Measurements from ENCODE around the gene DVL3.

GRCh38 chr3:184177331-184177731 is 22.2 kb downstream of the DVL3 start:
- TF ChIP-seq, protein P1, sequence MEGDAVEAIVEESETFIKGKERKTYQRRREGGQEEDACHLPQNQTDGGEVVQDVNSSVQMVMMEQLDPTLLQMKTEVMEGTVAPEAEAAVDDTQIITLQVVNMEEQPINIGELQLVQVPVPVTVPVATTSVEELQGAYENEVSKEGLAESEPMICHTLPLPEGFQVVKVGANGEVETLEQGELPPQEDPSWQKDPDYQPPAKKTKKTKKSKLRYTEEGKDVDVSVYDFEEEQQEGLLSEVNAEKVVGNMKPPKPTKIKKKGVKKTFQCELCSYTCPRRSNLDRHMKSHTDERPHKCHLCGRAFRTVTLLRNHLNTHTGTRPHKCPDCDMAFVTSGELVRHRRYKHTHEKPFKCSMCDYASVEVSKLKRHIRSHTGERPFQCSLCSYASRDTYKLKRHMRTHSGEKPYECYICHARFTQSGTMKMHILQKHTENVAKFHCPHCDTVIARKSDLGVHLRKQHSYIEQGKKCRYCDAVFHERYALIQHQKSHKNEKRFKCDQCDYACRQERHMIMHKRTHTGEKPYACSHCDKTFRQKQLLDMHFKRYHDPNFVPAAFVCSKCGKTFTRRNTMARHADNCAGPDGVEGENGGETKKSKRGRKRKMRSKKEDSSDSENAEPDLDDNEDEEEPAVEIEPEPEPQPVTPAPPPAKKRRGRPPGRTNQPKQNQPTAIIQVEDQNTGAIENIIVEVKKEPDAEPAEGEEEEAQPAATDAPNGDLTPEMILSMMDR (IDR thresholded peaks at IDR 0.05; ENCODE audit: low read depth, low read length, poor library complexity, severe bottlenecking) = no peak
- TF ChIP-seq EZH2phosphoT487 (IDR thresholded peaks at IDR 0.05; ENCODE audit: borderline replicate concordance, low read length) = no peak
